22Rv1 (cell line): ENCODE measurements around the gene SNRPE.

Source experiments
- ZFX ChIP-seq: fragments of 450-650 bp; IDR thresholded peaks from 2 replicates; pipeline ENCODE4 v1.6.1; 2017; ENCODE audit warnings: antibody characterized with exemption, borderline replicate concordance
- TF ChIP-seq, protein P1 (sequence below): fragments of 450-650 bp; IDR thresholded peaks from 2 replicates; pipeline ENCODE4 v1.5.1; 2017; ENCODE audit warnings: mild to moderate bottlenecking

DNA sequence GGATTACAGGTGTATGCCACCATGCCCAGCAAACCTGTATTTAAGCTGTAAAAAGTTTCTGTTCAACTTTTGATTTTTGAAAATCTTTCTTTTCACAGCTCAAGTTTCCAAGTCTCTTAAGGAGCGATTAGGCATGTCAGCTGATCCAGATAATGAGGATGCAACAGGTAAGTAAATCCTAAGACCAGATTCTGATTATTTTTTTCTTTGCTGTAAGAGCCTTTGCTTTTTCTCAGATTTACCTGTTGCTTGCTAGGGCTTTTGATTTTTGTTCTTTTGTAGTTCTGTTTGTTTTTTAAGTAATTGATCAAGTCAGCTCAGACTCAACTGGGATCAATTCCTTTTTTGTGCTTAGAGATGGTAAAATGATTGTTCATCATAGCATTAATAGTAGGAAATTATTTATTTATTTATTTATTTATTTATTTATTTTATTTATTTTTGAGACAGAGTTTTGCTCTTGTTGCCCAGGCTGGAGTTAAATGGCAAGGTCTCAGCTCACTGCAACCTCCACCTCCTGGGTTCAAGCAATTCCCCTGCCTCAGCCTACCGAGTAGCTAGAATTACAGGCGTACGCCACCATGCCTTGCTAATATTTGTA lies 21.1 kb upstream of the SNRPE start:
- TF ChIP-seq, protein P1, sequence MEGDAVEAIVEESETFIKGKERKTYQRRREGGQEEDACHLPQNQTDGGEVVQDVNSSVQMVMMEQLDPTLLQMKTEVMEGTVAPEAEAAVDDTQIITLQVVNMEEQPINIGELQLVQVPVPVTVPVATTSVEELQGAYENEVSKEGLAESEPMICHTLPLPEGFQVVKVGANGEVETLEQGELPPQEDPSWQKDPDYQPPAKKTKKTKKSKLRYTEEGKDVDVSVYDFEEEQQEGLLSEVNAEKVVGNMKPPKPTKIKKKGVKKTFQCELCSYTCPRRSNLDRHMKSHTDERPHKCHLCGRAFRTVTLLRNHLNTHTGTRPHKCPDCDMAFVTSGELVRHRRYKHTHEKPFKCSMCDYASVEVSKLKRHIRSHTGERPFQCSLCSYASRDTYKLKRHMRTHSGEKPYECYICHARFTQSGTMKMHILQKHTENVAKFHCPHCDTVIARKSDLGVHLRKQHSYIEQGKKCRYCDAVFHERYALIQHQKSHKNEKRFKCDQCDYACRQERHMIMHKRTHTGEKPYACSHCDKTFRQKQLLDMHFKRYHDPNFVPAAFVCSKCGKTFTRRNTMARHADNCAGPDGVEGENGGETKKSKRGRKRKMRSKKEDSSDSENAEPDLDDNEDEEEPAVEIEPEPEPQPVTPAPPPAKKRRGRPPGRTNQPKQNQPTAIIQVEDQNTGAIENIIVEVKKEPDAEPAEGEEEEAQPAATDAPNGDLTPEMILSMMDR: no peak
- no peak for TF ChIP-seq ZFX
